Measurements from ENCODE around the gene RNGTT.
"Not testable (repeated sequence)": the region's sequence is repeated elsewhere in the genome, so short reads cannot be mapped to it uniquely, and the experiment has no call there.

The RNGTT gene

GRCh38 chr6:88785478-88785877 lies 177.9 kb downstream of the RNGTT start:
- no peak for DNase-seq

- DNase-seq: no peak
Measured at GRCh38 chr6:88780714-88781389, 182.6 kb downstream of the RNGTT start.

- no peak for DNase-seq
Measured at GRCh38 chr6:88775866-88776571, 187.4 kb downstream of the RNGTT start.

- DNase-seq: not testable (repeated sequence)
Measured at GRCh38 chr6:88768114-88768513, 195.3 kb downstream of the RNGTT start.

DNA sequence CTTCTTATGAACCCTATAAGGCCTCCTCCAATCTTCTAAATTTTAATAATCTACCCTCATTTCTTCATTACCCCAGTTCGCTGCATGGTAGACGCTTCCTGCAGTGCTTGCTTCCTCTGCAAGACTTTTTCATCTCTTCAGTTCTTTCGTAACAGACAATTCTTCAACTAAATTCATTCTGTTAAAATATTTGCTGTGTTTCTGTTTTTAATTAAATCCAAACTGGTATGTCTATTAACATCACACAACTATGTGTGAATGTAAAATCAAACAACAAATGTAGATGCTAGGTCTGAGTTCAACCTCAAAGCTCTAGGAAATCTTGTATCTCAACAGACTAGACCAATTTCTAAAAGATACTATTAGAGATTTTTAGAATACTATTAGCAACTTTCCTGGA lies 199.3 kb downstream of the RNGTT start:
- no peak for DNase-seq

DNA sequence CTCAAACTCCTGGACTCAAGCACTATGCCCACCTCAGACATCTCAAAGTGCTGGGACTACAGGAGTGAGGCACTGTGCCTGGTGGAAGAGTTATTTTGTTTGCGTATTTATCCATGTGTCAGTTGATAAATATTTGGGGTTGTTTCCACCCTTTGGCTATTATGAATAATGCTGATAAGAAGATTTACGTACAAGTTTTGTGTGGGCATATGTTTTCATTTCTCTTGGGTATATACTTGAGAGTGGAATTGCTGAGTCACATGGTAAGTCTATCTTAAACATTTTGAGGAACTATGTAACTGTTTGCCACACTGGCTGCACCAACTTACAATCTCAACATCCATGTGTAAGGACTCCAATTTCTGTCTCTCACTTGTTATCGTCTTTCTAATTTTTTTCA lies 200.3 kb downstream of the RNGTT start:
- DNase-seq: no peak

DNA sequence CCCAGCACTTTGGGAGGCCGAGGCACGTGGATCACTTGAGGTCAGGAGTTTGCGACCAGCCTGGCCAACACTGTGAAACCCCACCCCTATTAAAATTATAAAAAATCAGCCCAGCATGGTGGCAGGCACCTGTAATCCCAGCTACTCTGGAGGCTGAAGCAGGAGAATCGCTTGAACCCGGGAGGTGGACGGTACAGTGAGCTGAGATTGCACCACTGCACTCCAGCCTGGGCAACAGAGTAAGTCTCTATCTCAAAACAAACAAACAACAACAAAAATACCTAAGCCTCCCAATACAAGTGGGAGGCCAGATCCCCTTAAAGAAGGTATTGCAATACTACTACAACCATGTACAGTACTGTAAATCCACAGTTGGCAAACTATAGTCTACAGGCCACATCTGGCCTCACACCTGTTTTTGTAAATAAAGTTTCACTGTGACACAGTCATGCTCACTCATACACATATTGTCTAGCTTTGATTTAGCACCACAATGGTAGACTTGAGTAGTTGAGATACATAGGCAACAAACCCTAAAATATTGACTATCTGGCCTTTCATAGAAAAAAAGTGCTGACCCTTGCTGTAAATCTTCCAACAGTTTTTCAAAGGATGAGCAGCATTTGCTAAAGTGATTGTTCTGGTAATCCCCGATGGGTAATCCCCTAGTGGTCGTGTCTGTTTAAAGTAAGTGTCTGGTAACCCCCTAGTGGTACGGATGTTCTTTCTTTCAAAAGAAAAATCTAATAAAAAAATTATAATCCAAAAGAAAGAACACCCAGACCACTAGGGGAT lies 202.0 kb downstream of the RNGTT start:
- no peak for DNase-seq

DNA sequence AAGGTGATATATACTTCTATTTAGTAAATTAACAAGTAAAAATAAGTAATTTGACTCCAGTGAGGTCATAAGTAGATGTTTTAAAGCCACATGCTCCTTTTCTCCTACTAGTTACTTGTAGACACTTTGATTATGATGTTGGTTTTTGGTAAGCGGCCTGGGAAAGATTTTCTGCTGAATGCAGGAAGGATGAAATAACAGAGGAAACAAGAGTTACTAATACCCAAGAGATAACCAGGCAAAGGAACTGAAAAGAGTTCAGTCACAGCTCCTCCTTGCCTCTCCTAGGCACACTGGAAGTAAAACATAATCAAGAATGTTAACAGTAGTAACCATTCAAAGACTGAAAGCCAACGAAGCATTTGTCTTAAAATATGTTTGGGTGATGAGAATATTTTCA lies 203.3 kb downstream of the RNGTT start:
- DNase-seq: no peak

GRCh38 chr6:88750936-88751335 lies 212.5 kb downstream of the RNGTT start:
- no peak for DNase-seq

- no peak for DNase-seq
Measured at GRCh38 chr6:88749849-88750248, 213.6 kb downstream of the RNGTT start.

- no peak for DNase-seq
Measured at GRCh38 chr6:88748141-88748540, 215.3 kb downstream of the RNGTT start.

DNA sequence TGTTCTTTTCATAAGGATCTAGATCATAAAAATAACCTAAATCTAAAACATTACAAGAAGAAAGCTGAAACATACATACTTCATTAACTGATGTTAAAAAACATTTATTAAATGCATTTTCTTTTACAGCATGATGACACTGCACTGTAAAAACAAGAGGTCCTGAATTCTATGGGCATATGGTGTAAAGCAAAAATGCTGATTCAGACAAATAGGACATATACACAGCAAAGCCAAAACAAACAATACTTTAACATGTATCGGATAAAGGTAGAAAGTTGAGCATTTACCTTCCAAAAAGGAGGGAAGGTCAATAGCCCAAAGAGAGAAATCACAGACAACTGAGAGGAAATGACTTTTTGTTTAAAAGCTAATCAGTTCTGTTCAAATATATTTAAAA lies 221.5 kb downstream of the RNGTT start:
- no peak for DNase-seq

- no peak for DNase-seq
Measured at GRCh38 chr6:88741071-88741470, 222.3 kb downstream of the RNGTT start.

- no peak for DNase-seq
Measured at GRCh38 chr6:88734544-88734943, 228.9 kb downstream of the RNGTT start.

GRCh38 chr6:88730611-88731011 lies 232.8 kb downstream of the RNGTT start:
- DNase-seq: no peak

DNA sequence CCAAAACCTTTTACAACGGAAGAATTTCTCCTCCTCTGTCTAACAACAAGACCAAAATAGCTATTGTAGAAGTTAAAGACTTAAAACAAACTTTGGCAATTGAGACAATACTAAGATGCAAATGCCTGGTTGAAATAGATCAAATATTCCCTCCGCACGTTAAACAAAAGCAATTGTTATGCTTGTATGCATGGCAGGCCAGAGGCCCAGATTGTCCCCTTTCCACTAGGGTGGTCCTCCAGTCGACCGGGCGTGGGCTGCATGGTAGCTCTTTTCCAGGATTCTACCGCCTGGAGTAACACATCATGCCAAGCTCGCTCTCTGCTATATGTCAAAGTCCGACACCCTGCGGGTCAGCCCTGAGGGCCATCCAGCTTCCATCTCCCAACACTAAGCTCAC lies 234.7 kb downstream of the RNGTT start:
- DNase-seq: no peak

GRCh38 chr6:88726409-88726808 lies 237.0 kb downstream of the RNGTT start:
- not testable (repeated sequence) for DNase-seq

DNA sequence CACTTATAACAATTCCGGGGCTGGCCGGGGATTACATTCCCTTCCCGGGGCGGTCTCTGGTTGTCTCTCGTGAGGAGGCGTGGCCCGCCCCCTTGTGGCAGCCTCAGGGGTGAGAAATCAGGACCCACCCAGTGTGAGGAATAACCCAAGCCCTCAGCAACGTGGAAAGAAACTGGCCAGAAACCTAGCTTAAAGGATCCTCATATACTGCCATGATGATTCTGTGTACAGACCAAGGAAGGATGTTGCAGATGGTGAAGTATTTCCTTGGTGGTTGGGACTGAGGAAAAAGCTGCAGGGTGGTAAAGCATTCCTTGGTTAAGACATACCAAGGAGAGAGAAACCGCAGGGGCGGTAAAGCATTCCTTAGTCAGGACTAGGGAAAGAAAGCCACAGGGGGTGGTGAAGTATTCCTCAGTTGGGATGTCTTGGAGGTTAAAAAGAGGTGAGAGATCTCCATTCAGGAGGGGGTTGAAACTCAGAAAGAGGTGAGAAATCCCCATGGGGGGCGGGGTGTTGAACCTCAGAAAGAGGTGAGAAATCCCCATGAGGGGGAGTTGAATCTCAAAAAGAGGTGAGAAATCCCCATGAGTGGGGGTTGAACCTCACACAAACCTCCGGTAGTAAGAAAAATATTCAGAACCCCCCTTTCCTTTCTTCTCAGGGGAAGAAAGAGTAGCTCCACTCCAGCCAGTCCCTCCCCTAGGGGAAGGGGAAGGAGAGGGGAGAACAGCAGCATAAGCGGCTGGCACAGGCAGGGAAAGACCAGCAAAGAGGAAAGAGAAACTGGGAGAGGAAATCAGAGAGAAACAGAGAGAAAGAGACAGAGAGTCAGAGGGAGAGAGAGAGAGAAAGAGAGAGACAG lies 238.1 kb downstream of the RNGTT start:
- DNase-seq: no peak

- no peak for DNase-seq
Measured at GRCh38 chr6:88722686-88723085, 240.7 kb downstream of the RNGTT start.

DNA sequence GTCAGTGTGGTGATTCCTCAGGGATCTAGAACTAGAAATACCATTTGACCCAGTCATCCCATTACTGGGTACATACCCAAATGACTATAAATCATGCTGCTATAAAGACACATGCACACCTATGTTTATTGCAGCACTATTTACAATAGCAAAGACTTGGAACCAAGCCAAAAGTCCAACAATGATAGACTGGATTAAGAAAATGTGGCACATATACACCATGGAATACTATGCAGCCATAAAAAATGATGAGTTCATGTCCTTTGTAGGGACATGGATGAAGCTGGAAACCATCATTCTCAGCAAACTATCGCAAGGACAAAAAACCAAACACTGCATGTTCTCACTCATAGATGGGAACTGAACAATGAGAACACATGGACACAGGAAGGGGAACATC lies 247.0 kb downstream of the RNGTT start:
- DNase-seq: not testable (repeated sequence)

DNA sequence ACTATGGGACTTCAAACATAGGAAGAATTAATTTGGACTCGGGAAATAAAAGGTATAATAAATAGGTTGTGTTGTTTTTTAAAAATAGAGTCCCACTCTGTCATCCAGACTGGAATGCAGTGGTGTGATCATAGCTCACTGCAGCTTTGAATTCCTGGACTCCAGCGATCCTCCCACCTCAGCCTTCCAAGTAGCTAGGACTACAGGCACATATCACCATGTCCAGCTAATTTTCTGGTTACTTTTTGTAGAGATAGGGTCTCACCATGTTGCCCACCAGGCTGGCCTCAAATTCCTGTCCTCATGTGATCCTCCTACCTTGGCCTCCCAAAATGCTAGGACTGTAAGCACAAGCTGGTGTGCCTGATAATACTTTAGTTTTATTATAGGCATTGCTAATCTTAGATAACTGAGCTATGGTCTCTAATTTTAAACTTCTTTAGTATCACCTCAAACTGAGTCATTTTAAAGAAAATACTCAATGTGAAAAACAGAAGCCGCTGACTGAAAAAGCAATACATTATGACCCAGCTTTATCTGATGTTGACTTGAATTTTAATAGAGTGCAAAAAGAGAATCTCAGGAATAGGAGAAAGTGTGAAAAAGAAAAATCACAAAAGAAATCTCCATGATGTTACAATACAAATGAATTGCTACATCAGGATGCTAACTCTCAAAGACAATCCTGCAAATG lies 251.0 kb downstream of the RNGTT start:
- no peak for DNase-seq

DNA sequence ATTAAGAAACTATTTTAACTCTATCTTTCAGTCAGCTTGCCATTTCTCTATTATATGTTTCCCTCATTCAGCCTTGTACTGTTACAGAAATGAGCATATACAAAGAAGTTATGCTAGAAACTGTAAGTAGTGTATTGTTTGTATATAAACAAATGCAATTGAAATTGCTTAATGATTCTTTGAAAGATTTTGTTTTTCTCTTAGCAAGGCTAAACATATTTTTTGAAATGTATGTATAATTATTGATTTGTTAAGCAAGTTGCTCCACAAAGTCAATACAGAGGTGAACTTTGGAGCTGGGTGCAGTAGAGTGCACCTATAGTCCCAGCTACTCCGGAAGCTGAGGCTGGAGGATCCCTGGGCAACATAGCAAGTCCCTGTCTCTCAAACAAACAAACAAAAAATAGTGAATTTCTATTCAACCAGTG lies 253.6 kb downstream of the RNGTT start:
- no peak for DNase-seq
